SK-N-MC (cell line): ENCODE measurements around the gene CEBPZ.

Experiments used
- EZH2 ChIP-seq: fragments of 200-600 bp; sonication (generic); IDR thresholded peaks from one replicate; pipeline ENCODE4 v1.6.1; 2017; ENCODE audit warnings: antibody characterized with exemption
- FOXP2 ChIP-seq: optimal IDR thresholded peaks from 2 replicates; pipeline ENCODE3; 2011; ENCODE audit warnings: mild to moderate bottlenecking, moderate library complexity; ENCODE audit not compliant: insufficient read depth; ENCODE audit errors: extremely low read length, control extremely low read depth
- POLR2AphosphoS5 ChIP-seq: IDR thresholded peaks from 2 replicates; pipeline ENCODE4 v1.6.1; 2012; ENCODE audit warnings: mild to moderate bottlenecking, low read depth, low read length, borderline replicate concordance

- no peak for TF ChIP-seq EZH2
- no peak for TF ChIP-seq POLR2AphosphoS5
- no peak for TF ChIP-seq FOXP2
Observed at GRCh38 chr2:37271376-37272067, 40.1 kb upstream of the CEBPZ start.
